Fibroblast of lung (primary cell): Measurements from ENCODE around the gene ROM1. TPM values are rescaled to one million over a fixed set of nuclear protein-coding genes. Genes with fewer than 3 reads are reported as not detected.

ENCODE experiments used
- DNase-seq, 2 donors: peaks; one replicate each; pipeline versions ENCODE4 v3.0.0 to v3.0.0-alpha.2; 2010; ENCODE audit warnings: low read depth in 2 of 2
- H2AFZ ChIP-seq: 2 replicates; pipeline ENCODE4 v1.5.1; 2012; ENCODE audit warnings: low read length, control low read depth, inconsistent platforms
- H3K27ac ChIP-seq: 2 replicates; pipeline ENCODE4 v1.5.1; 2011; ENCODE audit warnings: low read length, control low read depth; ENCODE audit not compliant: insufficient read depth
- H3K27me3 ChIP-seq: 2 replicates; pipeline ENCODE4 v1.5.1; 2011; ENCODE audit warnings: mild to moderate bottlenecking, low read length; ENCODE audit not compliant: control insufficient read depth, insufficient read depth
- H3K36me3 ChIP-seq: 2 replicates; pipeline ENCODE4 v1.5.1; 2011; ENCODE audit warnings: low read length; ENCODE audit not compliant: control insufficient read depth, insufficient read depth
- H3K4me1 ChIP-seq: 2 replicates; pipeline ENCODE4 v1.5.1; 2011; ENCODE audit warnings: low read length; ENCODE audit not compliant: control insufficient read depth, insufficient read depth; ENCODE audit errors: extremely low read depth
- H3K4me2 ChIP-seq: 2 replicates; pipeline ENCODE4 v1.5.1; 2011; ENCODE audit warnings: low read length, control low read depth; ENCODE audit not compliant: insufficient read depth; ENCODE audit errors: extremely low read depth
- H3K4me3 ChIP-seq, 4 experiments: fragments of 200-600 bp in 1 of 4; sonication (generic) in 1 of 4; replicated peaks in 1 of 4; 2 replicates each; pipeline ENCODE4 v1.5.1; 2011 to 2016; ENCODE audit warnings: low read length in 4 of 4, low read depth in 3 of 4, mild to moderate bottlenecking in 3 of 4, control low read depth in 2 of 4, inconsistent platforms in 1 of 4, mixed read lengths in 1 of 4; ENCODE audit not compliant: insufficient read depth in 1 of 4; ENCODE audit errors: control extremely low read depth in 1 of 4
- H3K79me2 ChIP-seq: 2 replicates; pipeline ENCODE4 v1.5.1; 2012; ENCODE audit warnings: mild to moderate bottlenecking, low read length, inconsistent platforms; ENCODE audit not compliant: control insufficient read depth, insufficient read depth
- H3K9ac ChIP-seq: 2 replicates; pipeline ENCODE4 v1.5.1; 2011; ENCODE audit warnings: mild to moderate bottlenecking, low read length, control low read depth; ENCODE audit not compliant: insufficient read depth
- H3K9me3 ChIP-seq: 2 replicates; pipeline ENCODE4 v1.5.1; 2012; ENCODE audit warnings: low read depth, low read length; ENCODE audit not compliant: control insufficient read depth, insufficient read depth
- H4K20me1 ChIP-seq: 2 replicates; pipeline ENCODE4 v1.5.1; 2011; ENCODE audit warnings: low read length; ENCODE audit not compliant: control insufficient read depth, insufficient read depth; ENCODE audit errors: extremely low read depth
- EZH2 ChIP-seq: IDR thresholded peaks from 2 replicates; pipeline ENCODE4 v1.5.1; 2012; ENCODE audit warnings: low read length, control low read depth, mild to moderate bottlenecking; ENCODE audit errors: missing control alignments
- polyA plus RNA-seq, 2 donors: library from polyadenylated mRNA; depleted of rRNA in 1 of 2; stranded (reverse) in 1 of 2; unstranded in 1 of 2; fragments of >200 nt; gene quantifications; 2 replicates each; pipeline ENCODE4 v1.2.1, GENCODE V29; 2011 to 2012; ENCODE audit warnings: missing spikeins in 1 of 2
- total RNA-seq: library from RNA; depleted of rRNA; stranded (reverse); fragments of >200 nt; gene quantifications from 2 replicates; pipeline ENCODE4 v1.2.1, GENCODE V29; 2014
- TF ChIP-seq, protein P1 (sequence below), 2 donors: IDR thresholded peaks in 1 of 2; conservative IDR thresholded peaks in 1 of 2; 1 replicate in 1 of 2; 2 replicates in 1 of 2; pipeline ENCODE4 v1.5.1; 2011 to 2012; ENCODE audit warnings: low read length in 2 of 2, control low read depth in 1 of 2, inconsistent platforms in 1 of 2, low read depth in 1 of 2, mild to moderate bottlenecking in 1 of 2

Gene ROM1
- total and polyA plus RNA-seq, 2 donors (not counting 1 experiment from before 2014, with no cell fraction given): 1.7 to 9.9 TPM

DNA sequence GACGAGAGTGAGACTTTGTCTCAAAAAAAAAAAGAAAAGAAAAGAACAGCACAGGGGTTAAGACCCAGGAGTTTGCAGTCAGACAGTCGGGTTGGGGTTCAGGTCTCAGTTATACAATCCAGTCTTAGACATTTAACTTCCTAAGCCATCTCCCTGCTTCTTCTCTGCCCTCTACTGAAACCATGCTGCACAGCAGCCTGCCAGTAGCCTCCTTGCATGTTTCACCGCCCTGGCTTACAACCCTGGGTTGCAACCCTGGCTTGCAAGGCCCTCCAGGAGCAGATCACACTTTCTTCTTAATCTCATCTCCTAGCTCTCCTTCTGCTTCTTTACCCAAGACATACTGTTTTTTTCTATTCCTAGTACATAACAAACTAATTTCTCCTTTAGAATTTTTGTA lies 14.7 kb downstream of the ROM1 start:
- TF ChIP-seq, protein P1, sequence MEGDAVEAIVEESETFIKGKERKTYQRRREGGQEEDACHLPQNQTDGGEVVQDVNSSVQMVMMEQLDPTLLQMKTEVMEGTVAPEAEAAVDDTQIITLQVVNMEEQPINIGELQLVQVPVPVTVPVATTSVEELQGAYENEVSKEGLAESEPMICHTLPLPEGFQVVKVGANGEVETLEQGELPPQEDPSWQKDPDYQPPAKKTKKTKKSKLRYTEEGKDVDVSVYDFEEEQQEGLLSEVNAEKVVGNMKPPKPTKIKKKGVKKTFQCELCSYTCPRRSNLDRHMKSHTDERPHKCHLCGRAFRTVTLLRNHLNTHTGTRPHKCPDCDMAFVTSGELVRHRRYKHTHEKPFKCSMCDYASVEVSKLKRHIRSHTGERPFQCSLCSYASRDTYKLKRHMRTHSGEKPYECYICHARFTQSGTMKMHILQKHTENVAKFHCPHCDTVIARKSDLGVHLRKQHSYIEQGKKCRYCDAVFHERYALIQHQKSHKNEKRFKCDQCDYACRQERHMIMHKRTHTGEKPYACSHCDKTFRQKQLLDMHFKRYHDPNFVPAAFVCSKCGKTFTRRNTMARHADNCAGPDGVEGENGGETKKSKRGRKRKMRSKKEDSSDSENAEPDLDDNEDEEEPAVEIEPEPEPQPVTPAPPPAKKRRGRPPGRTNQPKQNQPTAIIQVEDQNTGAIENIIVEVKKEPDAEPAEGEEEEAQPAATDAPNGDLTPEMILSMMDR (conservative IDR thresholded peaks at IDR 0.05 in 1 of 2, IDR thresholded peaks at IDR 0.05 in 1 of 2; ENCODE audit: low read depth in 1 of 2, low read length in 2 of 2): no peak
- no peak for TF ChIP-seq EZH2
- peaks cover 31% of the 10 kb centered on the region for H3K36me3 ChIP-seq
- no peaks in the 10 kb centered on the region for H3K79me2 ChIP-seq
- H3K27me3 ChIP-seq: no peaks in the 10 kb centered on the region
- H4K20me1 ChIP-seq: no peaks in the 10 kb centered on the region
- H3K27ac ChIP-seq: no peak overlapping the region
- H3K4me2 ChIP-seq: no peak overlapping the region
- H2AFZ ChIP-seq: no peak overlapping the region
- no peak for DNase-seq
- no peak overlapping the region for H3K9ac ChIP-seq
- no peak overlapping the region for H3K4me3 ChIP-seq
- H3K9me3 ChIP-seq: no peaks in the 10 kb centered on the region
- no peaks in the 10 kb centered on the region for H3K4me1 ChIP-seq

DNA sequence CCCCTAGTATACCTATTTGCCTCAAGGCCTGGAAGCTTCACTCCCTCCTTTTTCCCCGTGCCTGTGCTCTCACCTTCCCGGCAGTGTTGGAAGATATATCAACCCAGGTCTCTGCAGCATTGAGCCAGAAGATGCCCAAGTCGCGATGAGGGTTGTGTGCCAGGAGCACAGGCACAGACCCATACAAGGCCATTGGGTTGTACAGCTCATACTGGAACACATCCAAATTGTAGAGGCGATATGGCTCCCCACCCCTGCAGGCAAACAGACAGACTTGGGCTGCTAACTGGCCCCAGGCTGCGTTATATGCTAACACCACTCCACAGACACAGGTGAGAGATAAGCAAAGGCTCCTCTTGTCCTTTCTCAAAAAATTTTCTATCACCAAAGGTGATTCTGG lies 19.4 kb downstream of the ROM1 start:
- H3K36me3 ChIP-seq: peaks cover 41% of the 10 kb centered on the region
- H2AFZ ChIP-seq: no peak overlapping the region
- H3K9me3 ChIP-seq: no peaks in the 10 kb centered on the region
- no peak for DNase-seq
- H3K4me1 ChIP-seq: no peaks in the 10 kb centered on the region
- H3K9ac ChIP-seq: no peak overlapping the region
- TF ChIP-seq, protein P1 (conservative IDR thresholded peaks at IDR 0.05 in 1 of 2, IDR thresholded peaks at IDR 0.05 in 1 of 2; ENCODE audit: low read depth in 1 of 2, low read length in 2 of 2): no peak
- TF ChIP-seq EZH2: no peak
- H4K20me1 ChIP-seq: no peaks in the 10 kb centered on the region
- H3K4me2 ChIP-seq: no peak overlapping the region
- no peaks in the 10 kb centered on the region for H3K79me2 ChIP-seq
- no peak overlapping the region for H3K27ac ChIP-seq
- no peak overlapping the region for H3K4me3 ChIP-seq
- no peaks in the 10 kb centered on the region for H3K27me3 ChIP-seq

DNA sequence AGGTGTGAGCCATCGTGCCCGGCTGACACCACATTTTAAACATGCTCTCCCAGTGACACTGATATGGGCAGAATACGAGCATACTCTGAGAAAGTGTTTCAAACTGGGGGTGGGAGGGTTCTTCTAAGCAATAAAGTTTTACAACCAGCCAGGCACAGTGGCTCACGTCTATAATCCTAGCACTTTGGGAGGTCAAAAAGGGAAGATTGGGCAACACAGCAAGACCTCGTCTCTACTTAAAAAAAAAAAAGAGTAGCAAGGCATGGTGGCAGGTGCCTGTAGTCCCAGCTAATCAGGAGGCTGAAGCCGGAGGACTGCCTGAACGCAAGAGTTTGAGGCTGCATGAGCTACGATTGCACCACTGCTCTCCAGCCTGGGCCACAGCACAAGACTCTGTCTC lies 31.2 kb downstream of the ROM1 start:
- no peaks in the 10 kb centered on the region for H3K9me3 ChIP-seq
- no peaks in the 10 kb centered on the region for H3K27me3 ChIP-seq
- H3K4me1 ChIP-seq: peaks cover 8% of the 10 kb centered on the region
- peaks cover 51% of the 10 kb centered on the region for H3K79me2 ChIP-seq
- no peak overlapping the region for H3K27ac ChIP-seq
- no peak for TF ChIP-seq EZH2
- TF ChIP-seq, protein P1 (conservative IDR thresholded peaks at IDR 0.05 in 1 of 2, IDR thresholded peaks at IDR 0.05 in 1 of 2; ENCODE audit: low read depth in 1 of 2, low read length in 2 of 2): no peak
- no peak overlapping the region for H3K9ac ChIP-seq
- H3K4me3 ChIP-seq: no peak overlapping the region
- no peak overlapping the region for H2AFZ ChIP-seq
- H3K4me2 ChIP-seq: no peak overlapping the region
- DNase-seq: no peak
- no peaks in the 10 kb centered on the region for H4K20me1 ChIP-seq
- H3K36me3 ChIP-seq: peaks cover 12% of the 10 kb centered on the region
